Ovary (tissue), 3 donors: ENCODE results near the gene SFPQ.

Experiments
- POLR2A ChIP-seq: fragments of 450-650 bp; IDR thresholded peaks from one replicate; pipeline ENCODE4 v1.6.1; 2017; ENCODE audit warnings: antibody characterized with exemption, mild to moderate bottlenecking, moderate library complexity
- TF ChIP-seq, protein P1 (sequence below), 3 donors: fragments of 450-650 bp in 2 of 3; fragments of 200-600 bp in 1 of 3; IDR thresholded peaks; one replicate each; pipeline versions ENCODE4 v1.5.1 to v1.8.0; 2016 to 2022; ENCODE audit warnings: antibody characterized with exemption in 3 of 3, mild to moderate bottlenecking in 1 of 3
- donor health status: DM: no; HTN: no; CAD: no.

DNA sequence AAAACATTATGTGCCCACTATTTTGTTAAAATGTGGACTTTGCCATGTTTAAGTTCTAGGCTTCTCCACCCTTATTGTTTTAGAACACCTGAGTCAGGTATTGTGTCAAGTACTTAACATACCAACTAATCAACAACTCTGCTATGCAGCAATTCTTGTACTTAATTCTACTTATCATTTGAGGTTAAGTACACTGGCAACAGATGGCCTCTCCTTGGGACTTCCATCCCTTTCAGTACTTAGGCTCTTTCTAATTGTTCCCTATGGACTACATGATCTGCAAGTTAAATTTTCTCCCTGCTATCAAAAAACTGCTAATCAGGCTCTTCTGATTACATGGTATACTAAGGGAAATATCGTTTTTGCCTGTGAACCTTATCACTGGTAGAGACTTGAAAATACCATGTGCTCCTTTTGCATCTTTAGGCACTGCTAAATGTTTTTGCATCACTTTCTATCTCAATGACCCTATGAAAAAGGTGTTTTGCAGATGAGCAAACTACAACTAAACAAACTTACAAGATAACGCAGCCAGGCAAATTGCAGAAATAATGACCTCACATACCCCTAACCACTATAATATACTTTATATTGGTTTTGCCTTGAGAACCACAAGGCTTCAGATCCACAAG is 18.9 kb downstream of the SFPQ start:
- TF ChIP-seq, protein P1, sequence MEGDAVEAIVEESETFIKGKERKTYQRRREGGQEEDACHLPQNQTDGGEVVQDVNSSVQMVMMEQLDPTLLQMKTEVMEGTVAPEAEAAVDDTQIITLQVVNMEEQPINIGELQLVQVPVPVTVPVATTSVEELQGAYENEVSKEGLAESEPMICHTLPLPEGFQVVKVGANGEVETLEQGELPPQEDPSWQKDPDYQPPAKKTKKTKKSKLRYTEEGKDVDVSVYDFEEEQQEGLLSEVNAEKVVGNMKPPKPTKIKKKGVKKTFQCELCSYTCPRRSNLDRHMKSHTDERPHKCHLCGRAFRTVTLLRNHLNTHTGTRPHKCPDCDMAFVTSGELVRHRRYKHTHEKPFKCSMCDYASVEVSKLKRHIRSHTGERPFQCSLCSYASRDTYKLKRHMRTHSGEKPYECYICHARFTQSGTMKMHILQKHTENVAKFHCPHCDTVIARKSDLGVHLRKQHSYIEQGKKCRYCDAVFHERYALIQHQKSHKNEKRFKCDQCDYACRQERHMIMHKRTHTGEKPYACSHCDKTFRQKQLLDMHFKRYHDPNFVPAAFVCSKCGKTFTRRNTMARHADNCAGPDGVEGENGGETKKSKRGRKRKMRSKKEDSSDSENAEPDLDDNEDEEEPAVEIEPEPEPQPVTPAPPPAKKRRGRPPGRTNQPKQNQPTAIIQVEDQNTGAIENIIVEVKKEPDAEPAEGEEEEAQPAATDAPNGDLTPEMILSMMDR (IDR thresholded peaks at IDR 0.05): no peak
- no peak for TF ChIP-seq POLR2A
